Body of pancreas (tissue), 4 donors: ENCODE data around the gene DPH2.

Experiments used
- CTCF ChIP-seq, 7 experiments: fragments of 450-650 bp in 4 of 7; fragments of 200-600 bp in 3 of 7; sonication (generic) in 3 of 7; IDR thresholded peaks; one replicate each; pipeline ENCODE4 v1.5.1; 2016 to 2019; ENCODE audit warnings: antibody characterized with exemption in 7 of 7
- POLR2A ChIP-seq, 3 donors: fragments of 450-650 bp; IDR thresholded peaks; one replicate each; pipeline ENCODE4 v1.6.1; 2016; ENCODE audit warnings: antibody characterized with exemption in 3 of 3, mild to moderate bottlenecking in 2 of 3

- TF ChIP-seq POLR2A (IDR thresholded peaks at IDR 0.05) (no peak), CTCF (IDR thresholded peaks at IDR 0.05) (no peak)
Observed at GRCh38 chr1:43983253-43983899, 13.6 kb downstream of the DPH2 start.
